ENCODE measurements around the gene SMARCA4.
A peak's percentile ranks its signal among the peaks of the same experiment; 100 is the strongest.
"Not testable (repeated sequence)": the region's sequence is repeated elsewhere in the genome, so short reads cannot be mapped to it uniquely, and the experiment has no call there.

The SMARCA4 gene

DNA sequence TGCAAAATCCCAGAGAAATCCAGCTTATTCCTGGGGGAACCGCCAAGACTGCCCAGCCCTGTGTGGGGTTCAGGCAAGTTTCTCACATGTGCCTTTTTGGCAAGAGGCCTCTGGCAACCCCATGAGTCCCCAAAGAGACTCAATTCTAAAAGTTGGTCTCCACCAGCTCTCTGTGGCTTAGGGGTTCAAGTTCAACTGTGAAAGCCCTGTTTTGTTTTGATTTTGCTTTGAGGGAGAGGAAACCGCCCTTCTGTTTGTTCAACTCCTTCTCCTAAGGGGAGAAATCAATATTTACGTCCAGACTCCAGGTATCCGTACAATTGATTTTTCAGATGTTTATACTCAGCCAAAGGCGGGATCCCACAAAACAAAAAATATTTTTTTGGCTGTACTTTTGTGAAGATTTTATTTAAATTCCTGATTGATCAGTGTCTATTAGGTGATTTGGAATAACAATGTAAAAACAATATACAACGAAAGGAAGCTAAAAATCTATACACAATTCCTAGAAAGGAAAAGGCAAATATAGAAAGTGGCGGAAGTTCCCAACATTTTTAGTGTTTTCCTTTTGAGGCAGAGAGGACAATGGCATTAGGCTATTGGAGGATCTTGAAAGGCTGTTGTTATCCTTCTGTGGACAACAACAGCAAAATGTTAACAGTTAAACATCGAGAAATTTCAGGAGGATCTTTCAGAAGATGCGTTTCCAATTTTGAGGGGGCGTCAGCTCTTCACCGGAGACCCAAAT, 127.8 kb downstream of the SMARCA4 start:
- H3K4me1 Mint-ChIP-seq: peaks cover 21% of the 10 kb centered on the region
- ATAC-seq (replicated peaks; ENCODE audit: extremely low read depth, poor library complexity, severe bottlenecking) (no peak), DNase-seq (ENCODE audit: low spot score in 2 of 2) (no peak)
- peaks cover 18% of the 10 kb centered on the region for H3K36me3 Mint-ChIP-seq (ENCODE audit: insufficient read depth)
- no peaks in the 10 kb centered on the region for H3K27me3 Mint-ChIP-seq
- no peaks in the 10 kb centered on the region for H3K9me3 Mint-ChIP-seq
- peak overlapping the region; percentile 94 for H3K27ac Mint-ChIP-seq (ENCODE audit: low read depth)
- H3K4me3 Mint-ChIP-seq: peak overlapping the region; percentile 84

GRCh38 chr19:11089254-11090013, 128.6 kb downstream of the SMARCA4 start, which contains the start of gene LDLR:
Gene LDLR, plus strand, starts transcription at chr19:11089463. Its CDS starts 86 bp downstream, at chr19:11089549.
- no peaks in the 10 kb centered on the region for H3K9me3 Mint-ChIP-seq
- no peaks in the 10 kb centered on the region for H3K27me3 Mint-ChIP-seq
- DNase-seq (ENCODE audit: low spot score in 2 of 2) (peak; percentile 54 to 70), ATAC-seq (replicated peaks; ENCODE audit: extremely low read depth, poor library complexity, severe bottlenecking) (peak; percentile 26)
- peaks cover 18% of the 10 kb centered on the region for H3K4me1 Mint-ChIP-seq
- H3K4me3 Mint-ChIP-seq: peak within 1 kb of the TSS; percentile 84
- peak within 1 kb of the TSS; percentile 94 for H3K27ac Mint-ChIP-seq (ENCODE audit: low read depth)
- H3K36me3 Mint-ChIP-seq (ENCODE audit: insufficient read depth): peaks cover 20% of the 10 kb centered on the region

GRCh38 chr19:11090014-11090263, 129.1 kb downstream of the SMARCA4 start:
- peaks cover 23% of the 10 kb centered on the region for H3K36me3 Mint-ChIP-seq (ENCODE audit: insufficient read depth)
- peak overlapping the region; percentile 84 for H3K4me3 Mint-ChIP-seq
- not testable (repeated sequence) for H3K27me3 Mint-ChIP-seq; H3K9me3 Mint-ChIP-seq; DNase-seq (ENCODE audit: low spot score in 2 of 2)
- ATAC-seq (replicated peaks; ENCODE audit: extremely low read depth, poor library complexity, severe bottlenecking): peak; percentile 0
- peaks cover 23% of the 10 kb centered on the region for H3K4me1 Mint-ChIP-seq
- peak overlapping the region; percentile 94 for H3K27ac Mint-ChIP-seq (ENCODE audit: low read depth)

GRCh38 chr19:11090264-11090996, 129.6 kb downstream of the SMARCA4 start:
- H3K27me3 Mint-ChIP-seq: no peaks in the 10 kb centered on the region
- ATAC-seq (replicated peaks; ENCODE audit: extremely low read depth, poor library complexity, severe bottlenecking) (peak; percentile 84), DNase-seq (ENCODE audit: low spot score in 2 of 2) (peak; percentile 90 to 96)
- peak overlapping the region; percentile 84 for H3K4me3 Mint-ChIP-seq
- H3K4me1 Mint-ChIP-seq: peaks cover 27% of the 10 kb centered on the region
- H3K36me3 Mint-ChIP-seq (ENCODE audit: insufficient read depth): peaks cover 24% of the 10 kb centered on the region
- H3K9me3 Mint-ChIP-seq: no peaks in the 10 kb centered on the region
- H3K27ac Mint-ChIP-seq (ENCODE audit: low read depth): peak overlapping the region; percentile 94

GRCh38 chr19:11090997-11091702, 130.3 kb downstream of the SMARCA4 start:
- Mint-ChIP-seq H3K4me3 (peak overlapping the region; percentile 84), H3K27me3 (no peaks in the 10 kb centered on the region), H3K27ac (ENCODE audit: low read depth) (peak overlapping the region; percentile 94), H3K36me3 (ENCODE audit: insufficient read depth) (peaks cover 30% of the 10 kb centered on the region), H3K9me3 (no peaks in the 10 kb centered on the region), H3K4me1 (peaks cover 33% of the 10 kb centered on the region)
- no peak for ATAC-seq (replicated peaks; ENCODE audit: extremely low read depth, poor library complexity, severe bottlenecking)
- DNase-seq (ENCODE audit: low spot score in 2 of 2): no peak

DNA sequence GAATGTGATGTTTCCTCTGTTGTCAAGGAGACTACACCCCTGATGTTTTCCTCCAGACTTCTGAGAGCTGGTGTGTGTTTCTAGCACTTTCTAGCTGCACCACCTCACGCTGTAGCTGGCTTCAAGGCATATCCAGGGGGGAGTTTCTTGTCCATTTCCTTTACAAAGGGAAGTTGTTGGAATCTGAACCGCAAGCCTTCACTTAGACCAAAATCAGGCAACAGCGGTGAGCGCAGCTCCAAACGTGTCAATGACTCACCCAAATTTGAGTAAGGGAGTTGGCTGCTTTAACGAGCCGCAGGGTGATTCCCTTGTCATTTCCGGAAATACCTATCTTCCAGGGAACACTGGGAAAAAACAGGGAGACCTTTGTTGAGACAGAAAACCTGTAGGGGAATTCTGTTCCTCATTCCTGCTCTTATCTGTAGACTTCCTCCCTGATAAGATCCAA, 130.9 kb downstream of the SMARCA4 start:
- DNase-seq (ENCODE audit: low spot score in 2 of 2) (peak; percentile 35 to 57), ATAC-seq (replicated peaks; ENCODE audit: extremely low read depth, poor library complexity, severe bottlenecking) (peak; percentile 20)
- peak overlapping the region; percentile 94 for H3K27ac Mint-ChIP-seq (ENCODE audit: low read depth)
- H3K36me3 Mint-ChIP-seq (ENCODE audit: insufficient read depth): peaks cover 30% of the 10 kb centered on the region
- no peaks in the 10 kb centered on the region for H3K9me3 Mint-ChIP-seq
- H3K27me3 Mint-ChIP-seq: no peaks in the 10 kb centered on the region
- H3K4me3 Mint-ChIP-seq: peak overlapping the region; percentile 84
- peaks cover 39% of the 10 kb centered on the region for H3K4me1 Mint-ChIP-seq

- Mint-ChIP-seq H3K4me1 (peaks cover 39% of the 10 kb centered on the region), H3K36me3 (ENCODE audit: insufficient read depth) (peaks cover 33% of the 10 kb centered on the region), H3K4me3 (peak overlapping the region; percentile 84), H3K9me3 (no peaks in the 10 kb centered on the region), H3K27ac (ENCODE audit: low read depth) (peak overlapping the region; percentile 94), H3K27me3 (no peaks in the 10 kb centered on the region)
- DNase-seq (ENCODE audit: low spot score in 2 of 2) (peak in 1 of 2 donors; percentile 37), ATAC-seq (replicated peaks; ENCODE audit: extremely low read depth, poor library complexity, severe bottlenecking) (peak; percentile 26)
Measured at GRCh38 chr19:11092181-11092538, 131.3 kb downstream of the SMARCA4 start.

DNA sequence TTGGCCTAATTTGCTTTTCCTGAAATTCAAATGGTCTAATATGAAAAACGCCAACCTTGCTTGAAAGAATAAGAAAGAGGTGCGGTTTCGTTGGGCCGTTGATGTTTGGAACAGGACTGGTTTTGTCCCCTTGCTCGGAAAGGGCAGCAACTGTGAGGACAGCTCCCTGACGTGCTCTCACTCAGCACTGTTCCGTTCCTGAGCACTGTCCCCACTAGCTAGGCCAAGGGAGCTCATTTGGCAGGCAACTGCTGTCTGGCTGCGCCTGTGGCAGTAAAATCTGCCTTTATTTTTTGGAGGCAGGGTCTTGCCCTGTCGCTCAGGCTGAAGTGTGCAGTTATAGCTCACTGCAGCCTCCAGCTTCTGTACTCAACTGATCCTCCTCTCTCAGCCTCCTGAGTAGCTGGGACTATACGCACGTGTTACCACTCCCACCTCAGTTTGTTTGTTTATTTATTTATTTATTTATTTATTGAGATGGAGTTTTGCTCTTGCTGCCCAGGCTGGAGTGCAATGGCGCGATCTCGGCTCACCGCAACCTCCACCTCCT, 132.9 kb downstream of the SMARCA4 start:
- DNase-seq (ENCODE audit: low spot score in 2 of 2) (no peak), ATAC-seq (replicated peaks; ENCODE audit: extremely low read depth, poor library complexity, severe bottlenecking) (no peak)
- Mint-ChIP-seq H3K36me3 (ENCODE audit: insufficient read depth) (peaks cover 36% of the 10 kb centered on the region), H3K27ac (ENCODE audit: low read depth) (peak overlapping the region; percentile 94), H3K4me3 (peak overlapping the region; percentile 84), H3K4me1 (peaks cover 38% of the 10 kb centered on the region), H3K27me3 (no peaks in the 10 kb centered on the region), H3K9me3 (no peaks in the 10 kb centered on the region)

DNA sequence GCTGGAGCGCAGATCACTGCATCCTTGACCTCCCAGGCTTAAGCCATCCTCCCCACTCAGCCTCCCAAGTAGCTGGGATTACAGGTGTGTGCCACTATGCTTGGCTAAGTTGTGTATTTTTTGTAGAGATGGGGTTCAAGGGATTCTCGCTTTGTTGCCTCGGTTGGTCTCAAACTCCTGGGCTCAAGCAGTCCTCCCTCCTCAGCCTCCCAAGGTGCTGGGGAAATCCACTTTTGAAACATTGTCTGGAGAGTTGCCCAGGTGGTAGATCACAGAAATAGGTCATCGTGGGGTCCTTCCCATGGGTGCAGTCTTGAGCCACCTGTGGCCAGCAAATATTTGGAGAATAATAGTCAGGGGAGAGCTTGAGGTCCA, 133.7 kb downstream of the SMARCA4 start:
- Mint-ChIP-seq H3K9me3 (no peaks in the 10 kb centered on the region), H3K27me3 (no peaks in the 10 kb centered on the region), H3K27ac (ENCODE audit: low read depth) (peak overlapping the region; percentile 94), H3K36me3 (ENCODE audit: insufficient read depth) (peaks cover 34% of the 10 kb centered on the region), H3K4me3 (peak overlapping the region; percentile 64), H3K4me1 (peaks cover 31% of the 10 kb centered on the region)
- DNase-seq (ENCODE audit: low spot score in 2 of 2) (no peak), ATAC-seq (replicated peaks; ENCODE audit: extremely low read depth, poor library complexity, severe bottlenecking) (no peak)

DNA sequence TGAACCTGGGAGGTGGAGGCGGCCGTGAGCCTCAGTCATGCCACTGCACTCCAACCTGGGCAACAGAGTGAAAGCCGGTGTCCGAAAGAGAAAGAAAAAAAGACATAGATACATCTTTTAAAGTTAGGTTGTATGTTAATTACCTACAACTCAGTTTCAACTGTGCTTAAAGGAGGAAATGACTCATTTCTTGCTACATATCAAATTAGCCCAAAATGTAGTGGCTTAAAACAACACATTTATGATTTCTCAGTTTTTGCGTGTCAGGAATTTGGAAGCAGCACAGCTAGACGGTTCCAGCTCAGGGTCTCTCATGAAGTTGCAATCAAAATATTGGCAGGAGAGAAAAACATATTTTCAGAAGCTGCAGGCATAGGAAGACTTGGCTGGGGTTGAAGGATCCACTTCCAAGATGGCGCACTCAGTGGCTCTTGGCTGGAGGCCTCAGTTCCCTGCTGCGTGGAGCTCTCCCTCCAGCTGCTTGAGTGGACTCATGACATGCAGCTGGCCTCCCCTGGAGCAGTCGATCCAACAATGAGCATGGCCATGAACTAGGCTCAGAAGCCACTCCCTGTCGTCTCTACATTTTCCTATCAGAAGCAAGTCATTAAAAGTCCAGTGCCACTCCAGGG, 135.5 kb downstream of the SMARCA4 start:
- Mint-ChIP-seq H3K9me3 (no peaks in the 10 kb centered on the region), H3K36me3 (ENCODE audit: insufficient read depth) (peaks cover 40% of the 10 kb centered on the region), H3K4me3 (peak overlapping the region; percentile 64), H3K4me1 (peaks cover 38% of the 10 kb centered on the region), H3K27ac (ENCODE audit: low read depth) (peak overlapping the region; percentile 94), H3K27me3 (no peaks in the 10 kb centered on the region)
- ATAC-seq (replicated peaks; ENCODE audit: extremely low read depth, poor library complexity, severe bottlenecking): peak; percentile 12
- no peak for DNase-seq (ENCODE audit: low spot score in 2 of 2)

- Mint-ChIP-seq H3K4me1 (peaks cover 37% of the 10 kb centered on the region), H3K36me3 (ENCODE audit: insufficient read depth) (peaks cover 38% of the 10 kb centered on the region)
- H3K27ac Mint-ChIP-seq (ENCODE audit: low read depth); H3K9me3 Mint-ChIP-seq; ATAC-seq (replicated peaks; ENCODE audit: extremely low read depth, poor library complexity, severe bottlenecking); H3K27me3 Mint-ChIP-seq; DNase-seq (ENCODE audit: low spot score in 2 of 2); H3K4me3 Mint-ChIP-seq: not testable (repeated sequence)
Measured at GRCh38 chr19:11097367-11097766, 136.5 kb downstream of the SMARCA4 start.

All from central memory CD8-positive, alpha-beta T cell (primary cell).